HL-60/S4 treated with phorbol 12-myristate 13-acetate at 8.2 ng/mL for 4 days and 3 days (cell line): ENCODE results near the gene MYL12B.
"Not testable (repeated sequence)": the region's sequence is repeated elsewhere in the genome, so short reads cannot be mapped to it uniquely, and the experiment has no call there.

Experiments used
- in situ Hi-C: fragments of 300-500 bp; cut with MboI; formaldehyde crosslinking; loops from 2 replicates; pipeline ENCODE4 v1.15.0; 2022; ENCODE audit warnings: low sequenced_read_pairs

The MYL12B gene

DNA sequence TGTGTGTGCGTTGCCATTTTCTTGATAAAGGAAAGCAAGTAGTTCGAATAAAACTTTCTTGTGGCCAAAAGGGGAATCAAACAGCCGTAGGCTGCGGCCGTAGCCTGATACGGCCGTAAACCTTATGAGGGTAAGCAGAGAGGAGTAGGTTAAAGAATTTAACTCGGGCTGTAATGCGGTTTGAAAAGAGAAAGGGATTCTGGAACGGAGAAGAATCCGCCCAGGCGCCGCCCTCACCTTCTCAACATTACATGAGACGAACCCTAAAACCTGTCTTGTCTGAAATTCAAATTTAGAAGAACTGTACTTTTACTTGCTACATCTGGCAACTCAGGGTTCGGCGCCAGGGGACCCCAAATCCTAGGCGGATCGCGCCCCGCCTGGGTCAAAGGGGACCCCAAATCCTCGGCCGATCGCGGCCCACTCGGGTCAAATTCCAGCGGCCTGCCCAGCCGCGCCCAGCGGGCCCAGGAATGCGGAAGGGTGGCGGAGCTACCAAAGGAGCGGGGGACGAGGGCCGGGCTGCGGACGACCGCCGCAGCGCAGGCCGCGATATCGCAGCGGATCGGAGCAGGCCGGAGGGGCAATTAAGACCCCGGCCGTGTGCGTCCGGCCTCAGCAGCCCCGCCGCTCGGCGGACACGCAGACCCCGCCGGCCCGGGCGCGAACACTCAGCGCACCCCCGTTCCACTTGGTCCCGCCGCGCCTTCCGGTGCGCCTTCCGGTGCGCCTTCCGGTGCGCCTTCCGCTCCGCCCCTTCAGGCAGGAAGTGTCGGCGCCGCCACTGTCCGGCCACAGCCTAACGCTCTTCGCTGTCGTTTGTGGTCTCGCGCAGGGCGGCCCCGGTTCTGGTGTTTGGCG is at the start of gene MYL12B:
Gene MYL12B (plus strand): TSS at position 761 of the 861 bp plus-strand sequence. CDS start 10,766 bp downstream, outside the sequence.
- in situ Hi-C loops, result no loop called here

DNA sequence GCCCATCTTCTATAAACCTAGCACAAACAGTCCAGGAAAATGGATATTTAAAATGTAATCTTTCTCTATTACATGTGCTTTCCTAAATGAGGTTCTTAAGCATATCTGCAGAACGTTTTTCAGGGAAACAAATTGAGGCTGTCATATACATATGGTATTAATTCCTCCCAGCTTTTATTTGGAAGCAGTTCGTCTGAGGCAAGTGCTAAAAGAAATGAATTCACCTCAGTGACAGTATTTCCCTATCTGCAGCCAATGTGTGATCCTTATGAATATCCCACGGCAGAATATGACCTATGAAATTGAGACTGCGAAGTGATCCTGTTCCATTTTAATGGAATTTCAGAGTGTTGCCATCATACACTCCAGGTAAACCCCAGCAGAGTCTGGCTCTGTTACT is 49.3 kb upstream of the MYL12B start:
- in situ Hi-C loops, result no loop called here

DNA sequence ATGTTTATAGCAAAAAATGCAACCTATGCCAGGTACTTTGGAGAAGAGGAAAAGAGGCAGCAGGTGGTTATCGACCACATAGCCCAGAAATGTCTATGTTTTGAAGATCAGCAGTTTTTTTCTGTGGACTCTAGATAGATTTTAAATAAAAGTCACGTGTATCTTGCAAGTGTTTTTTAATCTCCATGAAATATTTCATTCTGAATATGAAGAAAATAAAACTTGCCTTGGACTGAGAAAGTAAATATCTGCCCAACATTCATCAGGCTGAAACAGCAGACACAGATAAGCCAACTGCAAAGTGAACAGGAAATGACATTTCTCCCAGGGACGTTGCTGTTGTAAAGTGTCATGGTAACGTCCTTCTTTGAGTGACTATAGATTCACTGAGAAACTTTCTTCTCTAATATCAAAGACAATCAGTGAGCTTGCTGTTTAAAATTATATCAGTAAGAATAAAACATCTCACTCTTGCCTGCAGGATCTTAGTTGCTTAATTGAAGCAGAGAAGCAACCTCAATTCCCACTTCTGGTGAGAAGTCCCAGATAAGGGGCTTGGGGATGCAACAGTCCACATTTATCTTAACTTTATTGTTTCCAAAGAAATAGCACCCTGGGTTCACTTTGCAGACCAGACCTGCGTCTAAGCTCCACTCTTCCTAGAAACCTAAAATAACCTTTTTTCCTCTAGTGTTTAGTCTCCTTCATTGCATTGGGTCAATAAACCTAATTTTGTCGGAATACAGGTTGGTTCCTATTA is 48.5 kb upstream of the MYL12B start:
- in situ Hi-C loops, result no loop called here

DNA sequence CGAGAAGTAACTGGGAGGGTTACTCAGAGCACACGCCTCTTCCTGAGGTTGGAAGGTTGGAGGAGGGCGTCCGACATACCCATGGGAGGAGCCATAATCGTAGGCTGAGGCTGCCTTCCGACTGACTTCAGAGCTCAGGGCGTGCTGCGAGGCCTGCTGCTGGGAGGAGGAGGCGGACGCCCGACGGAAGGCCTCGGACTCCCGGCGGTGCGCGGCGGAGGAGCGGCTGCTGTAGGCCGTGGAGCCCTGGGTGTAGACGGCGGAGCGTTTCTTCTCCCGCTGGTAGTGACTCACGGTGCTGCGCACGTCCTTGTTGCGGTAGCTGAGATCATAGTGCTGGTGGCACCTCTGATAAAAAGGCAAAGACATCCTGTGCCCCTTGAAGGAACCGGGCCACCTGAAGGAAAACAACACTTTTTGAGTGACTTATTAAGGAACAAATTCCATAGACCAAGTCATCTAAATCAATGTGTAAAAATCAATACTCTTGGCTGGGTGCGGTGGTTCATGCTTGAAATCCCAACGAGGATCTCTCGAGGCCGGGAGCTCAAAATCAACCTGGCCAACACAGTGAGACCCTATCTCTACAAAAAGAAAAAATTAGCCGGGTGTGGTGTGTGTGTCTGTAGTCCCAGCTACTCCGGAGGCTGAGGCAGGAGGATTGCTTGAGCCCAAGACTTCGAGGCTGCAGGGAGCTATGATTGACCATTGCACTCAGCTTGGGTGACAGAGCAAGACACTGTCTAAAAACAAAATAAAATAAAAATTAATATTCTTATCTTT is 46.9 kb upstream of the MYL12B start:
- in situ Hi-C loops, result no loop called here

DNA sequence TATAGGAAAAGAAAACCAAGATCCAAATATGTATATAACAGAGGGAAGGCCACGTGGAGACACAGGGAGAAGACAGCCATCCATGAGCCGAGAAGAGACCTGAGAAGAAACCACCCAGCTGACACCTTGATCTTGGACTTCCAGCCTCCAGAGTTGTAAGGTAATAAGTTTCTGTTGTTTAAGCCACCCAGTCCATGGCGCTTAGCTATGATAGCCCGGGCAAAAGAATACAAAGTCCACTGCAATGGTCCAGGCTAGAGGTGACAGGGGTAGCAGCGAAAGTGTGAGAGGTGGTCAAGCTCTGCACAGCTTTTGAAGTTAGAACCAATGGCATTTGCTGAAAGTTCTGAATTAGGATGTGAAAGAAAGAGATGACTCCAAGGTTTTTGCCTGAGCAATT is 44.9 kb upstream of the MYL12B start:
- in situ Hi-C loops, result no loop called here

DNA sequence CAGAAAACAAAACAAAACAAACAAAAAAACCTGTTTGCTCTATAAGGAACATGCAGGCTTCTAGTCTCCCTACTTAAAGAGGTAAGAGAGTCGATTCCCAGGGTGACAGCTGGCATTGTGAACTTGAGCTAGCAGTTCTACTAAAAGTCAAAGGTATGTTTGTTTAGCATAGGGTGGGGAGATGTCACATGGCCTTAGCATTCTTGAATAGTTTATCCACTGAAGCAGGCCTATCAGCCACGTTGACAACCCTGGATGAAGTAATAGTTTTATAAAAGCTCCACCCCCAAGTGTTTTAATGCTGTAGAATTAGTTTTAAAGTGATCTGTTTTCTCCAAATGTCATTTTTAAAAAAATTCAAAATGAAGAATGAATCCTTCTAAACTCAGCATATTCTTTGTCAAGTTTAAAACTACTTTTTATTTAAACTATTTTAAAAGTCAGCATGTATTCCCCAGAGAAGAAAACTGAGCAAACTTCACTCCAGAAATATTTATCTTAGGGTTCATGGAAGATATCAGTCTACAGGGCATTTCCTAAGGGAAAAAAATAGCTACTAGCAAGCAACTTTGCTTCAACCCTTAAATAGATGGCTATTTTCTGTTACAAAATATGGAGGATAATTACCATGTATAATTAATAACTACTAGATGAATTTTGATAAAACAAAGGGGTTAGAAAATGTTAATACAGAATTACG is 43.8 kb upstream of the MYL12B start:
- in situ Hi-C loops, result no loop called here

DNA sequence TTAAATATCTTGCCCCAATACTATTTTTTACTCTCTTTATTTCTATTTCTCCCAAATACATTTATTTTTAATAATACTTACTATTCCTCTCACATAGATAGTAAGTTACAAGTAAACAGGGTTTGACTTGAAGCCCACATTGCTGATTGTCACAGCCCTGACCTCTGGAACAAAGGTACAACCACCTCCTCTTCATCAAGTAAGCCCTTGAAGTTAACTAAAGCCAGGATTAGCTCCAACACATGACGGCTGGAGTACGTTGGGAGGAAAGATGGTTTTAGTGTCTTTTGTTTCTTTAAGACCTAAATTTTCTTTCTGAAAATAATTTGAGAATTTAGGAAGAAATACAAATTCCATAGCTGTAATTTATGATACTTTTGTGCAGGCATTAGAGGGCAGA is 43.1 kb upstream of the MYL12B start:
- in situ Hi-C loops, result no loop called here

DNA sequence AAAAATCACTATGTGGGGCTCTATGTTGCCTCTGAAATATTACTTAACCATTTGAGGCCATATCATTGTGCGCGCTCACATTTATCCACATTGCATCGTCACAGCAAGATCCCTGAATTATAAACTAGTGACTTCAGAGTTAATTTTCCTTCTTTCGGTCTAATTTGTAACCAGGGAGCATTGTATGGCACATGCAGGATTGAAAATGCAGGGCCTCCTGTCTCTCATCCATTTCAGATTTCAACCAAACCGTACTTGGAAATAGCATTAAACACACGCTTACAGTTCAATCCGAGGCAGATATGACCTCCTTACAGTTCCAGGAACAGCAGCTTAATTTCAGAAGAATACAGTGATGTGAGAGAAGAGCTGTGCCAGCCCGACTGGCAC is 42.7 kb upstream of the MYL12B start:
- in situ Hi-C loops, result no loop called here

DNA sequence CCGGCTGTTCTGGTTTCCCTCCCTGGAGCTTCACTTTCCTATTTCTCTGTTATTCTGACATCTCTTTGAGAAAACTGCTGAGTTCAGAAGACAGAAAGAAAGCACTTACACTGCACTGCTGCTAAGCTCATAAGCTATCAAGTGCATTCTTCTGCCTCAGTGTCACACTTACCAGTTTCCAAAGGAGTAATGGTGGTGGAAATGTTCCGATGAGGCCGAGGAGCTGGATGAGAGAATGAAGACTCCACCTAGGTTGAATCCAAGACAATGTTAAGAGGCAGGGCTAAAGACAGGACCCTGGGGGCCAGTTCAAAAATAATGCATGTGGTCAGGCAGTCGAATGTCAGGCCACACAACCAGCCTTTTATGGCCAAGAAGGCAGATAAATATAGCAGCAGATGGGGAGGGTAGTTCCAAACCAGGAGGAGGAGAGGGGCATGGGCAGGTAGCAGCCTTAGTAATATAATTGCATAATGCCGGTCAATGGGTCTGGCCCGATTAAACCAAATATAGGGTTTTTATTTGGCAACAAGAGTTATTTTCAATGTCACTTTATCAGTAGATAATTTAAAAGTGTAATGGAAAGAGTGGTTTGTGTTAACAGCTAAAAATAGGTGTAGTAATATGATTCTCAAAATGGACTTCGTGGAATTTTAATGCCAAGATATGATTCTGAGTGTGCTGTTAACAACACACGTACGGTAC is 42.1 kb upstream of the MYL12B start, which contains the start of gene MYOM1:
Gene MYOM1 (minus strand): TSS at position 338 of the 705 bp plus-strand sequence. CDS start 4,745 bp downstream, outside the sequence.
- in situ Hi-C loops, result no loop called here

DNA sequence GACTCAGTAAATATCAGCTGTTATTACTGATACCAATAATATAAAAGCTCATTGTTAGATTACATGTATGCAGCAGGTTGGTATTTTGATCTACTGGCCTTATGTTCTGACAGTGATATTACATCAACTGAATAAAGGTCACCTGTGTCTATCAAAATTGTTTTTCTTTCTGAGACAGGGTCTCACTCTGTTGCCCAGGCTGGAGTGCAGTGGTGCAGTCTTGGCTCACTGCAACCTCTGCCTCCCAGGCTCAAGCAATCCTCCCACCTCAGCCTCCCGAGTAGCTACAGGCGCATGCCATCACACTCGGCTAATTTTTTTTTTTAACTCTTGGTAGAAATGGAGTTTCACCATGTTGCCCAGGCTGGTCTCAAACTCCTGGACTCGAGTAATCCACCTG is 41.1 kb upstream of the MYL12B start:
- in situ Hi-C loops, result not testable (repeated sequence)

DNA sequence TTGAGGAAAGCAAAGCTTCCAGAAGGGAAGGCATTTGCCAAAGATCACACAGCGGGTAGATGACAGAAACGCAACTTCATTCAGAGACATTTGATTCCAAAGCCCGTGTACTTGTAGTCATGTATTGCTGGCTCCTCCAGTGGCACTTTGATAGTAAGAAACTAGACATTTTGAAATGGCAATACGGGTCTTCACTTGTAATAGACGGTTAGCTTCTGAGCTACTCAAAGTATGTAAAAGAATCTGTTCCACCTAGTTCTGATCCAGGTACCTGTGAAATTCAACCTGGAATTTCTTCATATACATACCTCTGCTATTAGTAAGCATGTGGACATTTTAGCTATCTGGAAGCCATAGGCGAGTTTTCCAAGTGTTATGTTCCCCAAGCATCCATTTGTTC is 40.4 kb upstream of the MYL12B start:
- in situ Hi-C loops, result no loop called here

DNA sequence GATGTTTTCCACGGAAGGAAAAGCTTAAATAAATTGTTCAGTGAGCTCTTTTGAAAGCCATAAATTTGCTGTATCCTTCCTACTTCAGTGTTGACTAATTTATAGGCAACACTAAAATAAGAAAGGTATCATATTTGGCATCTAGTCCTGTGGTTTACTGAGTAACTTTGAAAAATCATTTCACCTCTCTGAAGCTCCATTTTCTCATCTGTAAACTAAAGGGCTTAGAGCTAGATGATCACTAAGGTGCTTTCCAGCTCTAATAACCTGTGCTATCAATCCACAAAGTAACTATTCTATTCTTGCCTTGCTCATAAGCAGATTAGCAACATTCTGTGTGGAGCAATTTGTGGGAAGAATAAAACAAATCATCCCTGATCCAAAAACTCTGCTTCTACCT is 38.6 kb upstream of the MYL12B start:
- in situ Hi-C loops, result no loop called here

DNA sequence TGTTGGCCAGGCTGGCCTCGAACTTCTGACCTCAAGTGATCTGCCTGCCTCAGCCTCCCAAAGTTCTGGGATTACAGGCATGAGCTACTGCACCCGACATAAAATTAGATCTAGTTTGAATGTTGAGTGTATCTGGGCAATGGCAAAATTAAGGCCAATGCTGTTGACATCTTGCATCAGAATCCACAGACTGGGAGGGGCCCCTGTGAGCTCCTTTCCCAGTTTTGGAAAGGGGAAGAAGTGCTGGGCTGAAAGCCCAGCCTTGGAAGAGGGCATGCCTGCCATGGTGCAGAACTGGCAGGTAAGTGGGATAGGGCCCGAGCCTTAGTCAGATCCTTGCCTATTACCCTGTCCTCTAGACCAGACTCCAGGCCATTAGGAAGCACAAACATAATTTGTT is 37.7 kb upstream of the MYL12B start:
- in situ Hi-C loops, result no loop called here

DNA sequence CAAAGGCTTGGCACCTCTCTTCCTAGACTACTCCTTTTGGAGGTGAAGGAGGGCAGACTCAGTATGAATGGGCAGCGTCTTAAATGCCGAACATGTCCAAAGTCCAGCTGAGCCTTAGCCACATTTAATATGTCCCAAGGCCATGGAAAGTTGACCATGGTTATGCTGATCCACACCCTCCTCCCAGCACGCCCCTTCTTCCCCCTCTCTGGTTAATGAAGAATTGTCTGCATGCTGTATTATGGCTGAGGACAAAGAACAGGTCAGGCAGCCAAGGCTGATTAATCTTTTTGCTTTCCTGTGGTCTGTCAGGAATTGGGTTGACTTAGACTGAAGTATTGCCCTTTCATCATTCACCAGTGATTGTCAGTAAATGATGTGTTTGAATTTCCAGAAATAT is 36.3 kb upstream of the MYL12B start:
- in situ Hi-C loops, result no loop called here

DNA sequence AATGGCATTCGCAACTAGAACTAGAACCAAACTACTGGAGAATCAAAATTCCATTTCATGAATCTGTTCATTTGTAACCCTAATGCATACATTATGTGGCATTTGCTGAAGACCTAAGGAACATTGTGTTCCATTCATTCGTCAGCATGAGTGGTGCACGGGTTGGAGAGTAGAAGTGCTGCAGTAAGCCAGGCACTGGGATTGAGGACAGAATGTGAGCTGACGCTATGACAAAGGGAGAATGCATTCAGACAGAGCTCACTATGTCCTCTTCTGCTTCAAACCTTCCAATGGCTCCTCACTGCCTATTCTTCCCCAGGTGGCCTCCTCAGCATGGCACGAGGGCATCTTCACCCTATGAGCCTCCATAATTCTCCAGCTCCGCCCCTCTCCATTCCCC is 35.9 kb upstream of the MYL12B start:
- in situ Hi-C loops, result no loop called here

DNA sequence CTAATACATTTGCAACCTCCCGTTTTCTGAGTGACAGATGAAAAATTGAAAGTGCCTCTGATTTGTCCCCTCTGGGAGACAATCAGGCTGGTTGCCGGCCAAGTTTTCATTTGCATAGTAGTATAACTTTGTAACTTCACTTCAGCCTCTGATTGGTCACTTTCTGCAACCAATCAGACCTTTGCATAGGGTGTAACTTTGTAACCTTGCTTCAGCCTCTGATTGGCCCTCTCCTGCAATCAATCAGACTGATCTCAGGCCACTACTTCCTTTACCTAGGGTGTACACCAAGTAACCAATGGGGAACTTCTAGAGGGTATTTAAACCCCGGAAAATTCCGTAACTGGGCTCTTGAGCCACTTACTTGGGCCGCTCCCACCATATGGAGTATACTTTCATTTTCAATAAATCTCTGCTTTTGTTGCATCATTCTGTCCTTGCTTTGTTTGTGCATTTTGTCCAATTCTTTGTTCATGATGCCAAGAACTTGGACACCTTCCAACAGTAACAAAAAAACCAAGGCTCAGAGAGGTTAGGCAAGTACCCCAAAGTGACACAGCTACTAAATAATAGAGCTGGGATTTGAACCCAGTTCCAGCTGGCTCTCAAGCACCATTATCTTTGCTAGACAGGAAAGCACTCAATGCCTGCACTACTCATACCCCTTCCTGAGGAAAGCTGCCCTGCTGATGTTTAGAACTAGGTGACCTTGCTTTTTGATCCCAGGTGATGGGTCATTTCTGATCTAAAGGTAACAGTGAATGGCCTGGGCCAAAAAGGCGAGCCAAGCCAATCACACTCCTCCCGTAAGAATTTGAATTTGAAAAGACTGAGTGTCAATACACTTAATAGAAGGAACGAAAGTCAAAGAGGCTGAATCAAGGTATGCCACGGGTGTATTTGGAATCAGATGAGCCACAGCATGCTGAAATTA is 31.3 kb upstream of the MYL12B start:
- in situ Hi-C loops, result no loop called here

DNA sequence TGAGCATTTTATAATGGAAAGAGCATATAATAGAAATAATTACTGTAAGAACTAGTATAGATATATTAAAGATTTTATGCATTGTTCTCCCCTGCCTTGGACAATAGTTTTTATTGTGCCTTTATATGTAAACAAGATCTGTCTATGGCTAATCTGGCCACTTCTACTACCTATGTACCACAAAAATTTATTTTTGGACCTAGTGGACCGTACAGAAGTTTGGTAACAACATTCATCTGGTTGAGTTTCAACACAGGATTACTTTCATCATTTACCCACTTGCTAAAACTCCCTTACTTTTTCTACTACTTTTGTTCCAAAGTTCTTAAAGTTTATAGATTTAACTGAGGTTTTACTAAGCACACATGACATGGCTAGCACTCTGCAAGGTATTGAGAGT is 28.9 kb upstream of the MYL12B start:
- in situ Hi-C loops, result no loop called here

DNA sequence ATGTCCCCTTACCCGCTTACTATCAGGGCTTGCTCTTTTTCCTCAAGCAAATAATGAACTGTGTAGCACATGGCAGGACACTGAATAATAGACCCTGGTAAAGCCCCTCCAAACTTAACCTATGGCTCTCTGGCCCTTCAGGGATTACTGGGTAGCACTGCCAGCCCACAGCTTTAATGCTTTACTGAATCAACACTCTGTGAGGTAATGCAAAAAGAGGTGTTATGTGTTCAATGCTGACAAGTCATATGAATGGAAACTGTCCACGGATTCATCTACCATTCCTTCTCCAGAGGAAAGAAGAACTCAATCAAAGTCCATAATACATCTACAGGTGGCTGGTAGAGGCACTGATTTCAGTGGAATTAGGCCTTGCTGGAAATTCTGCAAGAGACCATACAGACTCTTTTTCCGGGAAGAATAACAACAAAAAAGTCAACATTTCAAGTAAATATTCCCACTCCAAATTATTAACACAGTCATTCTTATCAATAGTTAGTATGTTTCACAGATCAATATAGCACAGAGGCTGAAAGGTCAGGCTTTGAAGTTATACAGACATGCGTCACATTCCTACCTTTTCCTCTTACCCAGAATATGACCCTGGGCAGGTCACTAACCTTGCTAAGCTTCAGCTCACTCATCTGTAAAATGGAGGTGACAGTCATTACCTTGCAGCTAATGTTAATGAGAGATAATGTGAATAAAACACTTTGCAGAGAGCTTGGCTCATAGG is 28.3 kb upstream of the MYL12B start:
- in situ Hi-C loops, result no loop called here
